GM21723 (cell line): ENCODE measurements around the gene LTBP1.
A peak's percentile ranks its signal among the peaks of the same experiment; 100 is the strongest.

Source experiments
- ATAC-seq: cut with Tn5 transposase; IDR thresholded peaks from one replicate; pipeline ENCODE4 v1.9.1; 2021; ENCODE audit warnings: mild to moderate bottlenecking, moderate library complexity; ENCODE audit not compliant: unreplicated experiment

Gene LTBP1

GRCh38 chr2:33178209-33178608, 231.5 kb downstream of the LTBP1 start:
- no peak for ATAC-seq

GRCh38 chr2:33180915-33181314, 234.2 kb downstream of the LTBP1 start:
- no peak for ATAC-seq

GRCh38 chr2:33181466-33181865, 234.7 kb downstream of the LTBP1 start:
- no peak for ATAC-seq

GRCh38 chr2:33184041-33184440, 237.3 kb downstream of the LTBP1 start:
- ATAC-seq, result no peak

DNA sequence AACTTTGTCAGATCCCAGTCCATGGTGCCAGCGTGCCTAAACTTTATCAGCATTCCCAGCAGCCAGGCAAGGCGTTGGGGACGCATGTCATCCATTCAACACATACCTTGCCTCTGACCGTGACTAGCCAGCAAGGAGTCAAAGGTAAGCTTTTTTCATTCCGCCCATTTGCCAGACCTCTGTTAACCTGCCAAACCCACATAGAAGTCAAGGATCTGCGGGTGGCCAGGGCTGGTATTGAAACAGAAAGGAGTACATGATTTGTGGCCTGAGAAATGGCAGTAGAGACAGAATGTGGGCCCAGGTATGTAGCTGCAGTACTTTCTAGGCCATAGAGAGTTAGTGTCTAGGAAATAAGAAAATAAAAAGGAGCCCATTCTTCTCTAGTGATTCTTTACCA, 240.2 kb downstream of the LTBP1 start:
- no peak for ATAC-seq

DNA sequence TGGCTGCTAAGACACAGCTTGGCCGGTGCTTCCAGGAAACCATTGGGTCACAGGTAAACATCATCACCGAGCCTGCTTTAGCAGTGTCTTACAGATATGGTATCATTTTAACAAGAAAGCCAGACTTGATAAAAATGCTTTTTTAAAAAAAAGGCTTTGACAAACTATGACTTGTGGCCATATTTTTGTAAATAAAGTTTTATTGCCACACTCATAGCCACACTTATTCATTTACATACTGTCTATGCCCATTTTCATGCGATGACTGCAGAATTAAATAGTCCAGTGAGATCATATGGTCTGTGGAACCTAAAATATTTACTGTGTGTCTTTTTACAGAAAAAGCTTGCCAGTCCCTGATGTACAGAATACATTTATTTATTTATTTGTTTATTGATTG, 242.0 kb downstream of the LTBP1 start:
- no peak for ATAC-seq

DNA sequence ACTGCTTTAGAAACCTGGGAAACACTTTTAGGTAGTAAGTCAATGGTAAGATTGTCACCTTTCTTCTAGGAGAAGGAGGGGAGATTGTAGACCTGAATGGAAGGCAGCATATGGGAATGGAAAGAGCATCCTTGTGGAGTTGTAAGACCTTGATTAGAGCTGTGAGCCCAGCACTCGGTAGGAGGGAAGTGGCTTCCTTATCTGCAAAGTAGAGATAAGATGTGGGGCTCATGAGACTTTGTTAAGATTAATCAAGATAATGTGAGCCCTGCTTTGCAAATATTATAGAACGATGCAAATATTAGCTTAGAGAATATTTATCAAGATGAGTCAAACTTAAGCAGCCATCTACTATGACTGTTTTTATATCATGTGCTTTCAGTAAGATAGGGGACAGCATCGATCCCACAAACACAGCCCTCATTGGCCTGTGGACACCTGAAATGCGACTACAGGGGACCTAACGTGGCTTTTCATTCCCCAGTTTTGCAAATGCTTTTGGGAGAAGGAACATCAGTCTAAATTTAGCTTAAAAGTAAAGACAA, 243.7 kb downstream of the LTBP1 start:
- no peak for ATAC-seq

GRCh38 chr2:33195891-33196290, 249.1 kb downstream of the LTBP1 start:
- ATAC-seq, result no peak

DNA sequence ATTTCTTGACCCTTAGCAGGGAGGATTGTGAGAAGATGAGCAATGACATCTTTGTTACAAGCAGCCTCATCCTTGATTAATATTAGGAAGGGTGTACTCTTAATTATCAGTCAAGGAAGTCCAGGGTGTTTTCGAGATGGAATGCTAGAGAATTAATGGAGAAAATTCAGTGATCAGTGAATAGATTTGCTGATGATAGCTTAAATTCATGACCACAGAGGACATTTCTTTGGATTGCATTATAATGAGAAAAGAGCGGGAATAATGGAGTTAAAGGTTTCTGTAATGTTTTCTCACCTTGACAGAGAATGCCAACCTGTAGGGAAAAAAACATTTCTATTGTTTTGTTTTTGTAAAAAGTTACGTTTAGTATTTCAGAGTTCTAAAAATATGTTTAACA, 249.9 kb downstream of the LTBP1 start:
- no peak for ATAC-seq

DNA sequence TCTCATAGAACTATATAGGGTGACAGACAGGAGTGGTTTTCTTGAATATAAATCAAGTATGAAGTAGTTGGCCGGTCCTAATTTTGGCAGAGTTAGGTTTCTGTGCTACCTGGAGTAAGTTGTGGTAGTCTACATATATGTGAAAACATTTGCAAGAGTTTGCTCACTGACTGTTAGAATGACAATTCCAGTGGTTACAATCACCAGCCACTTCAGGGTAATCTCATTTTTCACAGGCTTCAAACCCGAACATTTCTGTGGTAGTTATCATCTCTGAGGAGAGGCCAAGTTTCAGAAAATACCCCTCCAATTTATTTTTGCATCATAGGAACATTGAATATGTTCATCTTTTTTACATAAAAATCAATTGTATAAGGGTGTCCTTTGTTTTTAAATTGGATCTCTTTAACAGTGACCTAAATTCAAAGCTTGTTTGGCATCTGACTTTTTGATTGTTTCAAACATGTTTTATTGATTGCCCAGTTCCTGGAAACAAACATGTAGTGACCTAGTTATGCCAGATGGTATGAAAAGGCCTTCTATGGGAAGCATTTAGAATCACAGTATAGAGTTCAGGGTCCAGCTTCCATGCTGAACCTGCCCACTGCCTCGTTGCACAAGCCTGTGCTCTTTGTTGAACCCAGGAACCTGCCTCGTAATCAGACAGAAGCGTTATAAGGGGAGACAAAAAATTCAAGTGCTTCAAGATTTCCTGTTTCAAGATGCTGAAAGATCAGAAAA, 250.6 kb downstream of the LTBP1 start:
- ATAC-seq, result no peak

DNA sequence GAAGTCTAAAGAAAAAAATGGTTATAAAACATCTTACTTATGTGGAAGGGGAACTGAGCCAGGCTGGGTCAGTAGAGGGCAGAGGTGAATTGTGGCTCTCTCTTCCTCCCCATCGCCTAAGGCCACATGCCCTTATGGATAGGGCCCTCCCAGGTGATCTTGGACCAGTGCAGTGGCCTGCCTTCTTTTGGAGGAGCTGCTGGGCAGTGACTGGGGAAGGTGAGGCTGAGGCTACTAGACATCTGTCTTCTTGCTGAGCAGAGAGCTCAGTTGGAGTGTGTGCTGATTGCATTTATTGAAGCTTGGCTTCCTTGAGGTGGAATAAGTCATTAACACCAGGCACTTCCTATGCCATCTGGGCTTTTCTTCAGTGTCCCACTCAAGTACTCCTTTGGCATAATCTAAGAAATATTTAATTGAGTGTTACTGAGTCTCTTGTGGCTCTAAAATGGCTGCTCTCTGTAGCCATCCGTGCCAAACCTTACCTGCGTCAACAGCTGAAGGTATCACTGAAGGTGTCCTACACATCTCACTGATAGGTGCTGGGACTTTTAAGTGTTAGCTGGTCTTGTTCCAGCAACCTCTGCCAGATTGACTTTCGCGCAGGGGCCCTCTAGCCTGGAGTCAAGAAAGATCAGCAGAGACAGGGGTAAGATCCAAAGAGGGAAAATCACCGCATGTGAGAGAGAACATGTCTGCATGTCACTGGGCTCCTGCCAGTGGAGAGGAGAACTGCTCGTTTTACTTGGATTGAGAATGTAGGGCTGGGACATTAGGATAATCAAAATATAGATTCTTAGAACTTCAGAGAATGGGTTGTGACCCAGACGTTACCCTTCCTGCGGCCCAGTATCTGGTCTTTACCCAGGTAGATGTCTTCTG, 256.1 kb downstream of the LTBP1 start:
- ATAC-seq, result no peak

DNA sequence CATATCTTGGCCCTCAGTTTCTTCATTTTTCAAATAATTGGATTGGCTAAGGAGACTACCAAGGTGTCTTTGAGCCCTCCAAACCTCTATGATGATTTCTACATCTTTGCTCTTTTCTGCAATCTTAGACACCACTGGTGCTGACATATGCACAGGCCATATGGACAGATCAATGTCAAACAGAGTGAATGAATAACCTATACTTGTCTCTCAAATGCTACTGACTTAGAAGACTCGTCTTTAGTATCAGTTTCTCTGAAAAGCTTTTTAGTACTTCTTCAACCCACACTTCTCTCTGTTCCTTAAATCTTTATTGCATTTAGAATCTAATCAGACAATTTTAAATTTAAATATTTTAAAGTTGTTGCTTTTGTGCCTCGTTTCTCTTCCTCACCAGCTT, 258.2 kb downstream of the LTBP1 start:
- peak; percentile 47 for ATAC-seq

DNA sequence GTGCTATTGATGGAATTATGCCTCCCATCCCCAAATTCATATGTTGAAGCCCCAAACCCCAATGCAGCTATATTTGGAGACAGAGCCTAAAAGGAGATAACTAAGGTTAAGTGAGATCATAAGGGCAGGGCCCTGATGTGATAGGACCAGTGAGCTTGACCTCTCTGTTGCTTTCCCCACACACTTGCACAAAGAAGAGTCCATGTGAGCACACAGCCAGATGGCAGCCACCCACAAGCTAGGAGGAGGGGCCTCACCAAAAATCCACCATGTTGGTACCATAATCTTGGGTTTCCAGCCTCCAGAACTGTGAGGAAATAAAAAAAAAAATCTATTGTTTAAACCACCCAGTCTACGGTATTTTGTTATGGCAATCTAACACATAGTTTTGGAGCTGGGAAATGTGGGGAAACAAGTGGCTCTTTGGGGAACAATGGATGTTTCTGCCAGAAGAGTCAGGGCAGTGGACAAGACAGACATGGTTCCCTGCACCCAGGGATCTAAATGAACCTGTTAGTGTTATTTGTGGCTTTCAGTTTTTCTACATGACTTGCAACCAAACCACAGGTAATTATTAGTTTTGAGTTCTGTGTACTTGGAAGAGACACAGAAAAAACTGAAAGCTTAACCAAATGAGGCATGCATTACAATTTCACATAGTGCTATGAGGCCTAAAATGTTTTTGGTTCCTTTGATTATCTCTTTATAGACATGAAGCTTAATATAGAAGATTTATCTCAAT, 259.1 kb downstream of the LTBP1 start:
- ATAC-seq, result peak; percentile 96

- no peak for ATAC-seq
Measured at GRCh38 chr2:33207151-33207740, 260.5 kb downstream of the LTBP1 start.

DNA sequence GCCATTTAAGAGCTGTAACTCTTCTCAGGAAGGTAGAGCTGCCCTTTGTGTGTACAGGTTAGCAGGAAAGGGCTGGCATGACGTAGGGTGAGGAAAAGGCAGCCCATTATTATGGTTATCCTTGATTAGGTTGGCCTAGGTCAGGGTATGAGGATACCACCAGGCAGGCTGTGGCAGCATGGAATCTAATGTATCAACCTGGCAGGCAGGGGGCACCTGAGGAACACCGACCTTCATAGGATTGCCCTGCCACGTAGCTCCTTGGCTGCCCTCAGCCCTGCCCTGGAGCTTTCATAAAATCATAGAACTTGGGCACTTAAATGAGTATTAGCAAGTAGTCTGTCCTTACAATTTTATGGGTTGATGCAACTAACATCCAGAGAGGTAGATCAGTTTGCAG, 261.6 kb downstream of the LTBP1 start:
- no peak for ATAC-seq

GRCh38 chr2:33209976-33210375, 263.2 kb downstream of the LTBP1 start:
- ATAC-seq, result no peak

- no peak for ATAC-seq
Measured at GRCh38 chr2:33210626-33211025, 263.9 kb downstream of the LTBP1 start.

- no peak for ATAC-seq
Measured at GRCh38 chr2:33212151-33212550, 265.4 kb downstream of the LTBP1 start.

DNA sequence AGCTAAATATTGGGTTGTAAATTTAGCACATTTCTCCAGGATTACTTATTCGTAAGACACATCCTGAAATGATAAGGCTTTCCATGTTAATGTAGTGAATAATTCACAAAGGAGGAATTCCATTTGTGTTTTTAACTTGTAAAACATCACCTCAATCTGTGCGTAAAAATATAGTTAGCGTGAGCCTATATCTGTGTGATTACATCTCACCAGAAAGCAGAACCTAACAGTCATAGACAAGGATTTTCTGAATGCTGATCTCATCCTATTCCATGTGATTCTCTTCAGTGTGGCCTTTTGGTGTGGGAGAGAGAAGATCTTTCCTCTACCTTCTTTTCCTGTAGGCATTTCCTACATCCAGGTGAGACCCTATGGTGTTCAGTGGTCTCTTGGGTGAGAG, 266.5 kb downstream of the LTBP1 start:
- no peak for ATAC-seq

DNA sequence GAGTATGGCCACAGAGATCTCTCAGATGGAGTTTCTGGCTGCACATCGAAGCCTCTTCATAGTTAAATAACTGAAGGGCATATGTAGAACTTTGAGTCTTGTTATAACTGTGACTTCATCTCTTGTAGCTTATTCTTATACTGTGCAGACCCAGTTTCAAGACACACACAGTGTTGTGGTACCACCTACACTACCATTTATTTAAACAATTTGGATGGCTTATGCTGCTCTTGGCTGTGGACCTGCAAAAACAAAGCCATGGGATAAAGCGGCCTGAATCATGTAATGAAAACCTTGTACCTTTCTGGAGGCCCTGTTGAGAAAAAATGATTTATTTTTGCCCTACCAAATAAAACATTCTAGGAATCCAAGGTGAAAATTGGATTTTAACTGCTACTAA, 266.9 kb downstream of the LTBP1 start:
- no peak for ATAC-seq

DNA sequence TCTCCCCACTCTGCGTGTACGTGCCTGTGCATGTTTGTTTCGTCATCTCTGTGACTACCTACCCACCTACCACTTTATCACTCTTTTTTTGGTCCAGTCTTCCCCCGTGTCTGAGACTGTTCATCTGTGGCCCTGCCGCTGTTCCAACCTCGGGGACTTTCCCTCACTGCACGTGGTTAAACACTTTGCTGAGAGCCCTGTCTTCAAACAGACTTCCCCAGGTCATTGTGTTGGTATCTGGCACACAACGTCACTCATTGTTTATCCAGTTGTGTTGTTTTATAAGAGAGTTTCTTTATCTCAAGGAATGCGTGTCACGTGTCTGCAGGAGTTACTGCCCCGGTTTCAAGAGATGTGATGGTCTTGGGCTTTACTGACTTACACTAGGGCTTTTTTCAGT, 267.7 kb downstream of the LTBP1 start:
- no peak for ATAC-seq
